Measurements from ENCODE around the gene IL6ST.

DNA sequence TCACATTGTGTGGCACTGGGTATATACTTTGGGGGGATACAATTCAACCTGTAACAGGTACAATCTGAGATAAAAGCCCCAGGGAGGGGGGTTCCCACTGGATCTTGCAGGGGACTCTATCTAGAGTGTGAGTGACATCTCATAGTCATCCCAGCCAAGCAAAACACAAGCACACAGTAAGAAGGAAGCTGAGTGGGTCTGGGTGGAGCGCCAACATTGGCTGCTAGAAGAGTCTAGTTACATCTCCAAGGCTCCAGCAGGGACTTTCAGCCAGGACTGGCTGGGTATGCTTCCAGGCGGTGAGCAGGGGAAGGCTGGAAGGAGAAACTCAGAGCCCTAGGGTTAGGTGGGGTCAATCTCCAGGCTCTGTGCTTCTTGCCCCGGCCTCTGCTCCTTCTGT, 90.6 kb downstream of the IL6ST start:
- TF ChIP-seq TARDBP (IDR thresholded peaks at IDR 0.05) (no peak), FOXK2 (IDR thresholded peaks at IDR 0.05) (no peak), FOXA1 (IDR thresholded peaks at IDR 0.05) (no peak), SUZ12 (IDR thresholded peaks at IDR 0.05) (no peak), NFRKB (IDR thresholded peaks at IDR 0.05) (no peak), ELF4 (IDR thresholded peaks at IDR 0.05) (no peak), ARNT (IDR thresholded peaks at IDR 0.05) (no peak), BHLHE40 (IDR thresholded peaks at IDR 0.05; ENCODE audit: borderline replicate concordance) (no peak), FOXM1 (IDR thresholded peaks at IDR 0.05; ENCODE audit: borderline replicate concordance) (no peak)
